Stromal cell of bone marrow (primary cell): ENCODE results near the gene DLX2.
"Not testable (repeated sequence)": the region's sequence is repeated elsewhere in the genome, so short reads cannot be mapped to it uniquely, and the experiment has no call there.

Experiments
- DNase-seq: peaks from one replicate; pipeline ENCODE4 v3.0.0-alpha.2; 2012; ENCODE audit warnings: low read depth

DLX2 gene

GRCh38 chr2:172083628-172084394 lies 18.9 kb downstream of the DLX2 start:
- no peak for DNase-seq

- no peak for DNase-seq
Observed at GRCh38 chr2:172082944-172083627, 19.6 kb downstream of the DLX2 start.

GRCh38 chr2:172082105-172082943 lies 20.4 kb downstream of the DLX2 start:
- DNase-seq, result no peak

GRCh38 chr2:172081221-172082022 lies 21.3 kb downstream of the DLX2 start:
- DNase-seq, result no peak

- DNase-seq, result no peak
Observed at GRCh38 chr2:172080641-172081220, 22.0 kb downstream of the DLX2 start.

- DNase-seq, result no peak
Observed at GRCh38 chr2:172079838-172080640, 22.7 kb downstream of the DLX2 start.

- no peak for DNase-seq
Observed at GRCh38 chr2:172079416-172079815, 23.3 kb downstream of the DLX2 start.

GRCh38 chr2:172074254-172074653 lies 28.4 kb downstream of the DLX2 start:
- DNase-seq, result no peak

- no peak for DNase-seq
Observed at GRCh38 chr2:172073518-172073917, 29.2 kb downstream of the DLX2 start.

- no peak for DNase-seq
Observed at GRCh38 chr2:172072706-172073105, 30.0 kb downstream of the DLX2 start.

GRCh38 chr2:172072303-172072702 lies 30.4 kb downstream of the DLX2 start:
- no peak for DNase-seq

- no peak for DNase-seq
Observed at GRCh38 chr2:172070936-172071335, 31.8 kb downstream of the DLX2 start.

GRCh38 chr2:172067905-172068304 lies 34.8 kb downstream of the DLX2 start:
- not testable (repeated sequence) for DNase-seq

- DNase-seq, result no peak
Observed at GRCh38 chr2:172066394-172066886, 36.3 kb downstream of the DLX2 start.

GRCh38 chr2:172065111-172065510 lies 37.6 kb downstream of the DLX2 start:
- DNase-seq, result no peak

- no peak for DNase-seq
Observed at GRCh38 chr2:172063446-172063845, 39.3 kb downstream of the DLX2 start.

- no peak for DNase-seq
Observed at GRCh38 chr2:172062402-172063004, 40.2 kb downstream of the DLX2 start.

- DNase-seq, result not testable (repeated sequence)
Observed at GRCh38 chr2:172060118-172060517, 42.6 kb downstream of the DLX2 start.

GRCh38 chr2:172058660-172059059 lies 44.0 kb downstream of the DLX2 start:
- no peak for DNase-seq

GRCh38 chr2:172056293-172056692 lies 46.4 kb downstream of the DLX2 start:
- DNase-seq, result no peak
